ENCODE measurements around the gene NPAS3. TPM values are rescaled to one million over a fixed set of nuclear protein-coding genes. Genes with fewer than 3 reads are reported as not detected.

NPAS3 gene
- total and polyA plus RNA-seq, 4 experiments from 2014 or later = not detected

DNA sequence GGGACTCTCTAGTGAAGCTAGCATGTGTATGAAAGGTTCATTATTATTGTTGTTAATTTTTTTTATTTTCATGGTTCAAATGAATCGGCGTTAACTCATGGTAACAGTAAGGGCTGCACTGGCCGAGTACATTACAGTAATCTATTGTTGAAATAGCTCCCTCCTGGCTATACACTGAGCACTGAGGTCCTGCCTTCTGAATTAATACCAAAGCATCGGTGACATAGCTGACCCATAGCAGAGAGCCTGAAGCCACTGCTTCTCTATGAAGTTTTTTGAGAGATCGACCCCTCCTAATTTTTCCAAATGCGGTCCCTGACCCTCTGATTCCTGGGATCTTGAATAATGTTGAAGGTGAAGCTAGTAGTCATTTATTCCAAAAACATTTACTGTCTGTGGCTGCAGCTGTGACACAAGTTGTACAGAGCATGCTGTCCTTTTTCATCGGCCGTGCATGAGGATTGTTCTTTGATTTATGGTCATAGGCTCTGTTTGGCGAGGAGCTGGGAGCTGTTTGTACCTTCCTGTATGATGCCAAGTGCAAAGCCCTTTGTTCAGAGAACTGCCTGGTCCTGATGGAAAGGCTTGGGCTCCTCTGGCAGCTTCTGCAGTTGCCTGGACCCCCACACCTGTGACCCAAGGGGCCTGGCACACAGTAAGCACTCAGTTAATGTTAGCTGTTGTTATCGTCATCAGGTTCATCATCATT lies 525.7 kb downstream of the NPAS3 start:
- ChIA-PET CTCF (ENCODE audit: partially characterized antibody) (no interaction called here), POLR2A (ENCODE audit: partially characterized antibody) (no interaction called here)
- no peak overlapping the region for H3K27ac ChIP-seq (ENCODE audit: low read depth, low read length)
- H3K27me3 ChIP-seq (ENCODE audit: insufficient read depth, low read length) = no peaks in the 10 kb centered on the region
- Mint-ChIP-seq H3K4me1 (no peaks in the 10 kb centered on the region), H3K27ac (no peak overlapping the region), H3K36me3 (no peaks in the 10 kb centered on the region), H3K4me3 (no peak overlapping the region), H3K27me3 (peaks cover 0 to 2% of the 10 kb centered on the region in 2 donors), H3K9me3 (peaks cover 0 to 3% (median 0%) of the 10 kb centered on the region in 8 donors)
- H3K9me3 ChIP-seq (ENCODE audit: control insufficient read depth in 1 of 2, low read length in 2 of 2) = no peaks in the 10 kb centered on the region
- intact Hi-C loops (cut with micrococcal nuclease) = no loop called here
- no peaks in the 10 kb centered on the region for H3K36me3 ChIP-seq (ENCODE audit: insufficient read depth, low read length)
- no peak overlapping the region for H3K4me3 ChIP-seq (ENCODE audit: low read length in 2 of 2)
- no peaks in the 10 kb centered on the region for H3K4me1 ChIP-seq (ENCODE audit: insufficient read depth, low read length)
- no peak for DNase-seq

DNA sequence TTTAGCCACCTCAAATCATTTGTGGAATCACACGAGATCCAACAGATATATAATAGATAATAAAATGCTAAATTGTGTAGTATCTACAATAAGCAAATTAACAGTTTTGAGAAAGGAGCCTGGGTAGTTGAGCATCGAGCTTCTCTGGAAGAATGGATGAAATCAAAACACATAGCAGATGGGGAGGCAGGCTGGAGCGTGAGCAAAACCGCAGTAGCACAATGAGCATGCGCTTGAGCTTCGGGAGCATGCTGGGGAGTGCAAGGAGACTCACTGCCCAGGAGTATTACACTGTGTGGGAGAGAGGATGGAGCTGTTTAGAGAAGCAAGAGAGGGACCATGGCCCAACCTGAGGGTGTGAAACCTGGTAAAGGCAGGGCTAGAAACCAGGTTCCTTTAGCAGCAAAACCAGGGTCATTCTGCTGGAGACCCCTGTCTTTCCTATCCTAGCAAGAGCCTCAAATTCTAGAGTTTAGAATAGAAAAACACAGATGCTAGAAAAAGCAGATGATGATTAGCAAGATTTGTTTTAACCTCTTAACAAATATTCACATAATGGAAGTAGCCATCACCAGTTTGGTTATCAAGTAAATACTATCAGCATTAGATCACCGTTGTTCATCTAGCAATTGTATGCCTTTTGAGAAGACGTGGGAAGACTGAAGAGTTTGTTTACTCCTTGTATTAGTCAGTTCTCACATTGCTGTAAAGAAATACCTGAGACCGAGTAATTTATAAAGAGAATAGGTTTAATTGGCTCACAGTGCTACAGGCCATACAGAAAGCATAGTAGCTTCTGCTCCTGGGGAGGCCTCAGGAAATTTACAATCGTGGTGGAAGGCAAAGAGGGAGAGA lies 527.4 kb downstream of the NPAS3 start:
- no peaks in the 10 kb centered on the region for H3K36me3 ChIP-seq (ENCODE audit: insufficient read depth, low read length)
- Mint-ChIP-seq H3K36me3 (no peaks in the 10 kb centered on the region), H3K9me3 (peaks cover 0 to 3% (median 0%) of the 10 kb centered on the region in 8 donors), H3K4me1 (no peaks in the 10 kb centered on the region), H3K27ac (no peak overlapping the region), H3K4me3 (no peak overlapping the region), H3K27me3 (peaks cover 0 to 2% of the 10 kb centered on the region in 2 donors)
- ChIA-PET POLR2A (ENCODE audit: partially characterized antibody) (no interaction called here), CTCF (ENCODE audit: partially characterized antibody) (no interaction called here)
- DNase-seq = no peak
- no peaks in the 10 kb centered on the region for H3K9me3 ChIP-seq (ENCODE audit: control insufficient read depth in 1 of 2, low read length in 2 of 2)
- H3K4me1 ChIP-seq (ENCODE audit: insufficient read depth, low read length) = no peaks in the 10 kb centered on the region
- intact Hi-C loops (cut with micrococcal nuclease) = no loop called here
- H3K27ac ChIP-seq (ENCODE audit: low read depth, low read length) = no peak overlapping the region
- no peaks in the 10 kb centered on the region for H3K27me3 ChIP-seq (ENCODE audit: insufficient read depth, low read length)
- no peak overlapping the region for H3K4me3 ChIP-seq (ENCODE audit: low read length in 2 of 2)

DNA sequence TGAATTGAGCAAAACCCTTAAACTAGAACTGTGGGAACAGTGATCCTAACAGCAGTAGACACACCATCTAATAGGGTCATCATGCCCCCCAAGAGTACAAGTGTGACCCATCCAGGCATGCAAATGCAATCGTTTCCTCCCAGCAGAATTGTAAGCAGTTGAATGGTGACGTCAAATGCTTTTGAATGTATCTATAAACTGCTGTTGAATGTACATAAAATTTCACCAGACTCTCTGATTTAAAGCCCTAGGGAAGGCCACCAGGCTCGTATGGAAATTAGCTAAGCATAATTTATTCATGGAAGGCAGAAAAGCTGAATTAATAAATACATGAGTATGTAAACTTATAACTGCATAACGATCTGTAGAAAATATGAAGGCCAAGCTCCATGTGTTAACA lies 529.3 kb downstream of the NPAS3 start:
- H3K9me3 ChIP-seq (ENCODE audit: control insufficient read depth in 1 of 2, low read length in 2 of 2) = no peaks in the 10 kb centered on the region
- ChIA-PET POLR2A (ENCODE audit: partially characterized antibody) (no interaction called here), CTCF (ENCODE audit: partially characterized antibody) (no interaction called here)
- no peak overlapping the region for H3K27ac Mint-ChIP-seq
- intact Hi-C loops (cut with micrococcal nuclease) = no loop called here
- no peaks in the 10 kb centered on the region for H3K27me3 ChIP-seq (ENCODE audit: insufficient read depth, low read length)
- DNase-seq = no peak
- no peaks in the 10 kb centered on the region for H3K36me3 ChIP-seq (ENCODE audit: insufficient read depth, low read length)
- H3K4me3 ChIP-seq (ENCODE audit: low read length in 2 of 2) = no peak overlapping the region
- H3K4me3 Mint-ChIP-seq = no peak overlapping the region
- H3K4me1 ChIP-seq (ENCODE audit: insufficient read depth, low read length) = no peaks in the 10 kb centered on the region
- H3K9me3 Mint-ChIP-seq = peaks cover 0 to 2% (median 0%) of the 10 kb centered on the region in 8 donors
- no peaks in the 10 kb centered on the region for H3K27me3 Mint-ChIP-seq
- H3K4me1 Mint-ChIP-seq = no peaks in the 10 kb centered on the region
- no peak overlapping the region for H3K27ac ChIP-seq (ENCODE audit: low read depth, low read length)
- no peaks in the 10 kb centered on the region for H3K36me3 Mint-ChIP-seq

DNA sequence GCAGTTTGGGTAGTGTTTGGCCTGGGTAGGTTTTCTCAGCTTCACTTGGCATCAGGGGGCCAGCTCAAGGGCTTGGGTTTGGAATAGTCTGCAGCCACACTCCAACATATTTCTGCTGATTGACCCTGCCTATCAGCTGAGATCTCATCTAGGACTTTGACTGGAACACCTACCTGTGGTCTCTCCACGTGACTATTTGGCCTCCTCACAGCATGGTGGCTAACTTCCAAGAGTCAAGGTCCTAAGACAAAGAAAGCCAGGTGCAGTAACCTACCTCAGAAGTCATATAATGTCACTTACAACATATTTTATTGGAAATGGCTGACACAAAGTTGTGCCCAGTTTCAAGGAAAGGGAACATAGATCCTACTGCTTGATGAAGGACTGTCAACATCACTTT lies 531.2 kb downstream of the NPAS3 start:
- no peak for DNase-seq
- no peak overlapping the region for H3K4me3 ChIP-seq (ENCODE audit: low read length in 2 of 2)
- Mint-ChIP-seq H3K4me3 (no peak overlapping the region), H3K4me1 (no peaks in the 10 kb centered on the region), H3K9me3 (peaks cover 0 to 2% (median 0%) of the 10 kb centered on the region in 8 donors), H3K36me3 (no peaks in the 10 kb centered on the region), H3K27ac (no peak overlapping the region), H3K27me3 (no peaks in the 10 kb centered on the region)
- H3K4me1 ChIP-seq (ENCODE audit: insufficient read depth, low read length) = no peaks in the 10 kb centered on the region
- CTCF ChIA-PET (ENCODE audit: partially characterized antibody) = no interaction called here
- no peaks in the 10 kb centered on the region for H3K27me3 ChIP-seq (ENCODE audit: insufficient read depth, low read length)
- intact Hi-C loops (cut with micrococcal nuclease) = no loop called here
- POLR2A ChIA-PET (ENCODE audit: partially characterized antibody) = no interaction called here
- no peak overlapping the region for H3K27ac ChIP-seq (ENCODE audit: low read depth, low read length)
- H3K36me3 ChIP-seq (ENCODE audit: insufficient read depth, low read length) = no peaks in the 10 kb centered on the region
- no peaks in the 10 kb centered on the region for H3K9me3 ChIP-seq (ENCODE audit: control insufficient read depth in 1 of 2, low read length in 2 of 2)

DNA sequence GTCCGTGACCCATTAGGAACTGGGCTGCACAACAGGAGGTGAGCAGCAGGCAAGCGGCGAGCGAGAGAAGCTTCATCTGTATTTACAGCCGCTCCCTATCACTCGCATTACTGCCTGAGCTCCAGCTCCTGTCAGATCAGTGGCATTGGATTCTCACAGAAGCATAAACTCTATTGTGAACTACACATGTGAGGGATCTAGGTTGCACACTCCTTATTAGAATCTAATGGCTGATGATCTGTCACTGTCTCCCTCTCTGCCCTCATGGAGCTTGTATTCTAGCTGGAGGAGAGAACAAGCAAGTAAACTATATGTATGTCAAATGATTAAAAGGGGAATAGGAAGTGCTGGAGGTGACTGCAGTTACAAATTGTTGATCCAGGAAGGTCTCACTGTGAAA lies 533.1 kb downstream of the NPAS3 start:
- DNase-seq = no peak
- Mint-ChIP-seq H3K4me1 (no peaks in the 10 kb centered on the region), H3K27me3 (no peaks in the 10 kb centered on the region), H3K27ac (no peak overlapping the region), H3K9me3 (peaks cover 0 to 2% (median 0%) of the 10 kb centered on the region in 8 donors), H3K36me3 (no peaks in the 10 kb centered on the region), H3K4me3 (no peak overlapping the region)
- Histone ChIP-seq H3K9me3 (ENCODE audit: control insufficient read depth in 1 of 2, low read length in 2 of 2) (no peaks in the 10 kb centered on the region), H3K4me1 (ENCODE audit: insufficient read depth, low read length) (no peaks in the 10 kb centered on the region), H3K36me3 (ENCODE audit: insufficient read depth, low read length) (no peaks in the 10 kb centered on the region), H3K4me3 (ENCODE audit: low read length in 2 of 2) (no peak overlapping the region), H3K27me3 (ENCODE audit: insufficient read depth, low read length) (no peaks in the 10 kb centered on the region), H3K27ac (ENCODE audit: low read depth, low read length) (no peak overlapping the region)
- ChIA-PET POLR2A (ENCODE audit: partially characterized antibody) (no interaction called here), CTCF (ENCODE audit: partially characterized antibody) (interaction anchor here (1.5 kb wide), 1 partner anchor 9 kb away, joined by 4 read pairs; no protein-coding TSS in a partner anchor)
- intact Hi-C loops (cut with micrococcal nuclease) = no loop called here

DNA sequence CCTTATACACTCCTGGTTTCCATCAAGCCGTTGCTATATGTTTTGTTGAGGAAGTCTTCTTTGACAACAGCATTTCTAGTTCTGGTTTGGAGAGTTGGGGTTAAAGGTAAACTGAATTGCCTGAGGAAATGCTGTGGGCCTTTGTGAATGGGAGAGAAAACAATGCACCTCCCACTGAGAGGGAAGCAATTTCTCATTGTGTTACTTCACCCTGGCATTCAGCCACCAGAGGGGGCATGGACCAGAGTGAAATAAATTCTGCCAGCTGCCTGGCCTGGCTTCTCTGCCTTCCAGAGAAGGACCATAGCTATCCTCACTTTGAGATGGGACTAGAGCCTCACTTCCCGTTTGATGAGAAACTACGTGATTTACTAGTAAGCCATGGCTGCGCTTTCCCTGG lies 536.9 kb downstream of the NPAS3 start:
- Histone ChIP-seq H3K4me3 (ENCODE audit: low read length in 2 of 2) (no peak overlapping the region), H3K4me1 (ENCODE audit: insufficient read depth, low read length) (no peaks in the 10 kb centered on the region), H3K27ac (ENCODE audit: low read depth, low read length) (no peak overlapping the region), H3K27me3 (ENCODE audit: insufficient read depth, low read length) (no peaks in the 10 kb centered on the region), H3K9me3 (ENCODE audit: control insufficient read depth in 1 of 2, low read length in 2 of 2) (no peaks in the 10 kb centered on the region), H3K36me3 (ENCODE audit: insufficient read depth, low read length) (no peaks in the 10 kb centered on the region)
- H3K9me3 Mint-ChIP-seq = peaks cover 0 to 3% (median 0%) of the 10 kb centered on the region in 8 donors
- H3K27ac Mint-ChIP-seq = no peak overlapping the region
- no peak overlapping the region for H3K4me3 Mint-ChIP-seq
- peaks cover 2 to 5% of the 10 kb centered on the region in 2 donors for H3K27me3 Mint-ChIP-seq
- intact Hi-C loops (cut with micrococcal nuclease) = loop anchor here (5.0 kb wide), 1 partner anchor 752 kb away; no protein-coding TSS in a partner anchor
- ChIA-PET POLR2A (ENCODE audit: partially characterized antibody) (no interaction called here), CTCF (ENCODE audit: partially characterized antibody) (interaction anchor here (1.3 kb wide), 1 partner anchor 13 kb away, joined by 3 read pairs; no protein-coding TSS in a partner anchor)
- DNase-seq = no peak
- no peaks in the 10 kb centered on the region for H3K4me1 Mint-ChIP-seq
- H3K36me3 Mint-ChIP-seq = no peaks in the 10 kb centered on the region

DNA sequence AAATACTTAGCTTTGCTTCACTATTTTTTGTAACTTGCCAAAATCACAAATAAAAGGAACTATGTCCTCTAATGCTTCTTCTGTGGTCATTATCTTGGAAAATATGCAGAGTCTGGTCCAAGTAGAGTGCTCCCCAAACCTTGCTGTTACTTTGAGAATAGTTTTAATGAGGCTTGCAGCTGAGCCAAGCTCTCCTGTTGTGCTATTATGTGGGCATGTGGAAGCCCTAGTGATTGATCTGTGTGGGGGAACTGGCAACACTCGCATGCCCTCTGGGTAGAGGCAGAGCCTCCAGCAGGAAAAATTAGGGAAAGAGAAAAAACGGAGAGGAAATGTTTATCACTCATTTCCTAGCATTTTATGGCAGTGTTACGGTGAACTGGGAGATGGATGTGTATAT lies 539.1 kb downstream of the NPAS3 start:
- intact Hi-C loops (cut with micrococcal nuclease) = loop anchor here (5.0 kb wide), 1 partner anchor 750 kb away; no protein-coding TSS in a partner anchor
- Mint-ChIP-seq H3K27me3 (peaks cover 5 to 7% of the 10 kb centered on the region in 2 donors), H3K36me3 (no peaks in the 10 kb centered on the region), H3K9me3 (peaks cover 0 to 3% (median 0%) of the 10 kb centered on the region in 8 donors), H3K4me1 (no peaks in the 10 kb centered on the region), H3K27ac (no peak overlapping the region), H3K4me3 (no peak overlapping the region)
- CTCF ChIA-PET (ENCODE audit: partially characterized antibody) = no interaction called here
- H3K27me3 ChIP-seq (ENCODE audit: insufficient read depth, low read length) = no peaks in the 10 kb centered on the region
- no peak for DNase-seq
- POLR2A ChIA-PET (ENCODE audit: partially characterized antibody) = interaction anchor here (0.6 kb wide), 1 partner anchor 37 kb away, joined by 3 read pairs; no protein-coding TSS in a partner anchor
- H3K4me3 ChIP-seq (ENCODE audit: low read length in 2 of 2) = no peak overlapping the region
- no peaks in the 10 kb centered on the region for H3K36me3 ChIP-seq (ENCODE audit: insufficient read depth, low read length)
- no peaks in the 10 kb centered on the region for H3K4me1 ChIP-seq (ENCODE audit: insufficient read depth, low read length)
- H3K9me3 ChIP-seq (ENCODE audit: control insufficient read depth in 1 of 2, low read length in 2 of 2) = no peaks in the 10 kb centered on the region
- H3K27ac ChIP-seq (ENCODE audit: low read depth, low read length) = no peak overlapping the region

All from CD4-positive, alpha-beta memory T cell (primary cell).